Liver (tissue), 9 donors: ENCODE data around the gene ZNF341. TPM values are rescaled to one million over a fixed set of nuclear protein-coding genes. Genes with fewer than 3 reads are reported as not detected.

Source experiments
- DNase-seq: peaks from one replicate; pipeline ENCODE4 v3.0.0-alpha.2; 2017; ENCODE audit warnings: low spot score
- H3K27ac ChIP-seq, 2 donors: one replicate each; pipeline ENCODE4 v1.7.0; 2013; ENCODE audit warnings: inconsistent platforms in 2 of 2, low read length in 2 of 2, control low read depth in 1 of 2, low read depth in 1 of 2, mild to moderate bottlenecking in 1 of 2
- H3K27me3 ChIP-seq, 4 donors: one replicate each; pipeline versions ENCODE4 v1.6.1 to v1.7.0; 2013; ENCODE audit warnings: low read length in 3 of 4, inconsistent platforms in 1 of 4, mild to moderate bottlenecking in 1 of 4, moderate library complexity in 1 of 4; ENCODE audit not compliant: control insufficient read depth in 4 of 4, insufficient read depth in 4 of 4
- H3K36me3 ChIP-seq, 4 donors: one replicate each; pipeline versions ENCODE4 v1.6.1 to v1.7.0; 2013; ENCODE audit warnings: low read length in 3 of 4, mild to moderate bottlenecking in 3 of 4, low read depth in 1 of 4, moderate library complexity in 1 of 4; ENCODE audit not compliant: control insufficient read depth in 4 of 4, insufficient read depth in 3 of 4
- H3K4me1 ChIP-seq, 4 donors: one replicate each; pipeline versions ENCODE4 v1.6.1 to v1.7.0; 2013; ENCODE audit warnings: low read length in 3 of 4, mild to moderate bottlenecking in 3 of 4, moderate library complexity in 1 of 4; ENCODE audit not compliant: control insufficient read depth in 4 of 4, insufficient read depth in 4 of 4
- H3K4me3 ChIP-seq, 3 donors: one replicate each; pipeline versions ENCODE4 v1.6.1 to v1.7.0; 2013; ENCODE audit warnings: low read length in 3 of 3, control low read depth in 1 of 3, low read depth in 1 of 3, mild to moderate bottlenecking in 1 of 3
- H3K9ac ChIP-seq, 2 donors: one replicate each; pipeline ENCODE4 v1.7.0; 2013; ENCODE audit warnings: low read length in 2 of 2, mild to moderate bottlenecking in 2 of 2, moderate library complexity in 2 of 2, control low read depth in 1 of 2, low read depth in 1 of 2
- H3K9me3 ChIP-seq, 4 donors: one replicate each; pipeline versions ENCODE4 v1.6.1 to v1.7.0; 2013; ENCODE audit warnings: low read length in 3 of 4; ENCODE audit not compliant: control insufficient read depth in 4 of 4
- ATF3 ChIP-seq: IDR thresholded peaks from 2 replicates; pipeline ENCODE4 v1.6.1; 2016; ENCODE audit warnings: antibody characterized with exemption
- CTCF ChIP-seq: fragments of 150-350 bp; IDR thresholded peaks from 2 replicates; pipeline ENCODE4 v1.5.1; 2017; ENCODE audit warnings: improper control_type of control experiment, low read depth, low read length; ENCODE audit not compliant: missing input control
- EGR1 ChIP-seq, 2 donors: IDR thresholded peaks; 2 replicates each; pipeline ENCODE4 v1.6.1; 2016 to 2018; ENCODE audit warnings: antibody characterized with exemption in 2 of 2, low read depth in 2 of 2
- FOXA1 ChIP-seq: IDR thresholded peaks from 2 replicates; pipeline ENCODE4 v1.6.1; 2016; ENCODE audit warnings: antibody characterized with exemption
- FOXA2 ChIP-seq: IDR thresholded peaks from 2 replicates; pipeline ENCODE4 v1.6.1; 2016; ENCODE audit warnings: antibody characterized with exemption
- GABPA ChIP-seq, 2 donors: IDR thresholded peaks in 1 of 2; conservative IDR thresholded peaks in 1 of 2; 2 replicates each; pipeline ENCODE4 v1.6.1; 2016; ENCODE audit warnings: antibody characterized with exemption in 2 of 2, mild to moderate bottlenecking in 1 of 2, moderate library complexity in 1 of 2
- HNF4A ChIP-seq, 2 donors: conservative IDR thresholded peaks; 2 replicates each; pipeline ENCODE4 v1.6.1; 2016; ENCODE audit warnings: antibody characterized with exemption in 2 of 2, mild to moderate bottlenecking in 2 of 2
- HNF4G ChIP-seq: IDR thresholded peaks from 2 replicates; pipeline ENCODE4 v1.6.1; 2016; ENCODE audit warnings: antibody characterized with exemption
- JUND ChIP-seq, 2 donors: IDR thresholded peaks; 2 replicates each; pipeline ENCODE4 v1.6.1; 2016; ENCODE audit warnings: antibody characterized with exemption in 2 of 2
- MAX ChIP-seq: IDR thresholded peaks from 2 replicates; pipeline ENCODE4 v1.6.1; 2016; ENCODE audit warnings: antibody characterized with exemption
- NR2F2 ChIP-seq: IDR thresholded peaks from 2 replicates; pipeline ENCODE4 v1.6.1; 2016; ENCODE audit warnings: antibody characterized with exemption
- RAD21 ChIP-seq, 2 donors: IDR thresholded peaks; 2 replicates each; pipeline ENCODE4 v1.6.1; 2016; ENCODE audit warnings: antibody characterized with exemption in 2 of 2, mild to moderate bottlenecking in 2 of 2
- REST ChIP-seq: IDR thresholded peaks from 2 replicates; pipeline ENCODE4 v1.6.1; 2016; ENCODE audit warnings: antibody characterized with exemption, mild to moderate bottlenecking
- RXRA ChIP-seq, 2 donors: IDR thresholded peaks; 2 replicates each; pipeline ENCODE4 v1.6.1; 2017 to 2018; ENCODE audit warnings: antibody characterized with exemption in 2 of 2, mild to moderate bottlenecking in 1 of 2
- SP1 ChIP-seq: IDR thresholded peaks from 2 replicates; pipeline ENCODE4 v1.6.1; 2018; ENCODE audit warnings: antibody characterized with exemption, mild to moderate bottlenecking
- TAF1 ChIP-seq: conservative IDR thresholded peaks from 2 replicates; pipeline ENCODE4 v1.6.1; 2016; ENCODE audit warnings: antibody characterized with exemption, mild to moderate bottlenecking
- YY1 ChIP-seq: IDR thresholded peaks from 2 replicates; pipeline ENCODE4 v1.6.1; 2016; ENCODE audit warnings: antibody characterized with exemption, mild to moderate bottlenecking
- ZBTB33 ChIP-seq: IDR thresholded peaks from 2 replicates; pipeline ENCODE4 v1.6.1; 2016; ENCODE audit warnings: antibody characterized with exemption
- WGBS: extraction: QIAGEN DNeasy Blood & Tissue Kit; methylation state at CpG from one replicate; pipeline ENCODE4 v1.1.7; 2013; 5-methylcytosine and 5-hydroxymethylcytosine counted together
- polyA plus RNA-seq, 2 donors: library from polyadenylated mRNA; stranded (reverse) in 1 of 2; unstranded in 1 of 2; fragments of 200-250 nt in 1 of 2; fragments of >200 nt in 1 of 2; fragmentation: Nextera tagmentation in 1 of 2; extraction: Ambion mirVana in 1 of 2; gene quantifications; one replicate each; pipeline versions ENCODE4 v1.2.1 to v1.2.3, GENCODE V29; 2013 to 2015
- total RNA-seq, 2 donors: library from RNA; depleted of rRNA; stranded (reverse); fragments of >200 nt; gene quantifications; one replicate each; pipeline ENCODE4 v1.2.3, GENCODE V29; 2014
- donor health status: healthy.
- donor health status: healthy.
- donor health status: healthy.
- donor health status: healthy.
- donor health status: healthy.

The ZNF341 gene
- total and polyA plus RNA-seq, 4 donors, result 0.69 to 1.1 (median 0.82) TPM

- H3K36me3 ChIP-seq, result no peaks in the 10 kb centered on the region
- H3K9me3 ChIP-seq, result no peaks in the 10 kb centered on the region
- no peaks in the 10 kb centered on the region for H3K27me3 ChIP-seq
- WGBS, result 96% methylated on average over 31 of the region's 31 CpGs
- no peak for TF ChIP-seq EGR1 (IDR thresholded peaks at IDR 0.05; ENCODE audit: low read depth in 2 of 2)
- TF ChIP-seq FOXA2, result no peak
- TF ChIP-seq GABPA (IDR thresholded peaks at IDR 0.05 in 1 of 2, conservative IDR thresholded peaks at IDR 0.05 in 1 of 2), result no peak
- TF ChIP-seq NR2F2, result no peak
- TF ChIP-seq MAX, result no peak
- TF ChIP-seq JUND (IDR thresholded peaks at IDR 0.05), result no peak
- TF ChIP-seq FOXA1, result no peak
- TF ChIP-seq ZBTB33, result no peak
- TF ChIP-seq YY1, result no peak
- no peak for TF ChIP-seq RAD21 (IDR thresholded peaks at IDR 0.05)
- no peak for TF ChIP-seq RXRA (IDR thresholded peaks at IDR 0.05)
- TF ChIP-seq REST, result no peak
- TF ChIP-seq HNF4G, result no peak
- no peak for TF ChIP-seq TAF1
- TF ChIP-seq HNF4A (conservative IDR thresholded peaks at IDR 0.05), result no peak
- TF ChIP-seq SP1, result no peak
- no peak for TF ChIP-seq CTCF
- no peak for TF ChIP-seq ATF3
- DNase-seq, result no peak
- H3K4me3 ChIP-seq, result no peak overlapping the region
- no peak overlapping the region for H3K27ac ChIP-seq
- no peaks in the 10 kb centered on the region for H3K4me1 ChIP-seq
- H3K9ac ChIP-seq, result no peak overlapping the region
These were observed 59.2 kb downstream of the ZNF341 start for GRCh38 chr20:33791021-33791420.

GRCh38 chr20:33791540-33791939, 59.7 kb downstream of the ZNF341 start:
- no peaks in the 10 kb centered on the region for H3K9me3 ChIP-seq
- H3K9ac ChIP-seq, result no peak overlapping the region
- TF ChIP-seq REST (no peak), SP1 (no peak), MAX (no peak), ATF3 (no peak), ZBTB33 (no peak), EGR1 (IDR thresholded peaks at IDR 0.05; ENCODE audit: low read depth in 2 of 2) (no peak), HNF4A (conservative IDR thresholded peaks at IDR 0.05) (no peak)
- no peak overlapping the region for H3K4me3 ChIP-seq
- H3K4me1 ChIP-seq, result no peaks in the 10 kb centered on the region
- no peaks in the 10 kb centered on the region for H3K36me3 ChIP-seq
- no peaks in the 10 kb centered on the region for H3K27me3 ChIP-seq
- H3K27ac ChIP-seq, result no peak overlapping the region
- WGBS, result 96% methylated on average over 9 of the region's 9 CpGs
- no peak for DNase-seq
